ENCODE measurements around the gene BCL2A1.
"Not testable (repeated sequence)": the region's sequence is repeated elsewhere in the genome, so short reads cannot be mapped to it uniquely, and the experiment has no call there.

Gene BCL2A1

DNA sequence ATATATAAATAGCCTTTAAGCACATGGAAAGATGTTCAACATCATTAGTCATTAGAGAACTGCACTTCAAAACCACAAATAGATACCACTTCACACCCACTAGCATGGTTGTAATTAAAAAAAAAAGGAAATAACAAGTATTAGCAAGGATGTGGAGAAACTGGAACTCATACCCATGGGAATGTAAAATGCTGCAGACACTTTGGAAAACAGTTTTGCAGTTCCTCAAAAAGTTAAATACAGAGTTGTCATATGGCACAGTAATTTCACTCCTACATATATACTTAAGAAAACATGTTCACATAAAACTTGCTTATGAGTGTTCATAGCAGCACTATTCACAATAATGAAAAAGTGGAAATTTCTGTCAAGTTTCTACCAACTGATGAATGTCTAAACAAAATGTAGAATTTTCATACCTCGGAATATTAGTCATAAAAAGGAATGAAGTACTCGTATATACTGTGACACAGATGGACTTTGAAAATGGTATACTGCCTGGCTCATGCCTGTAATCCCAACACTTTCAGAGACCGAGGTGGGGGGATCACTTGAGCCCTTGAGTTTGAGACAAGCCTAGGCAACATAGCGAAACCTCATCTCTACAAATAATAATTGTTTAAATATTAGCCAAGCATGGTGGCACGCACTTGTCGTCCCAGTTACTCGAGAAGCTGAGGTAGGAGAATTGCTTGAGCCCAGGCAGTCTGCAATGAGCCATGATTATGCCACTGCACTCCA is 28.1 kb downstream of the BCL2A1 start:
- TF ChIP-seq, protein P1, sequence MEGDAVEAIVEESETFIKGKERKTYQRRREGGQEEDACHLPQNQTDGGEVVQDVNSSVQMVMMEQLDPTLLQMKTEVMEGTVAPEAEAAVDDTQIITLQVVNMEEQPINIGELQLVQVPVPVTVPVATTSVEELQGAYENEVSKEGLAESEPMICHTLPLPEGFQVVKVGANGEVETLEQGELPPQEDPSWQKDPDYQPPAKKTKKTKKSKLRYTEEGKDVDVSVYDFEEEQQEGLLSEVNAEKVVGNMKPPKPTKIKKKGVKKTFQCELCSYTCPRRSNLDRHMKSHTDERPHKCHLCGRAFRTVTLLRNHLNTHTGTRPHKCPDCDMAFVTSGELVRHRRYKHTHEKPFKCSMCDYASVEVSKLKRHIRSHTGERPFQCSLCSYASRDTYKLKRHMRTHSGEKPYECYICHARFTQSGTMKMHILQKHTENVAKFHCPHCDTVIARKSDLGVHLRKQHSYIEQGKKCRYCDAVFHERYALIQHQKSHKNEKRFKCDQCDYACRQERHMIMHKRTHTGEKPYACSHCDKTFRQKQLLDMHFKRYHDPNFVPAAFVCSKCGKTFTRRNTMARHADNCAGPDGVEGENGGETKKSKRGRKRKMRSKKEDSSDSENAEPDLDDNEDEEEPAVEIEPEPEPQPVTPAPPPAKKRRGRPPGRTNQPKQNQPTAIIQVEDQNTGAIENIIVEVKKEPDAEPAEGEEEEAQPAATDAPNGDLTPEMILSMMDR (IDR thresholded peaks at IDR 0.05; ENCODE audit: unreplicated experiment in 3 of 3) = no peak
- Mint-ChIP-seq H3K4me1 (no peaks in the 10 kb centered on the region), H3K27me3 (ENCODE audit: low read depth) (peaks cover 11% of the 10 kb centered on the region), H3K36me3 (ENCODE audit: low read depth) (no peaks in the 10 kb centered on the region), H3K4me3 (no peak overlapping the region), H3K27ac (peak overlapping the region; percentile 74 to 95 (median 85)), H3K9me3 (no peaks in the 10 kb centered on the region)

DNA sequence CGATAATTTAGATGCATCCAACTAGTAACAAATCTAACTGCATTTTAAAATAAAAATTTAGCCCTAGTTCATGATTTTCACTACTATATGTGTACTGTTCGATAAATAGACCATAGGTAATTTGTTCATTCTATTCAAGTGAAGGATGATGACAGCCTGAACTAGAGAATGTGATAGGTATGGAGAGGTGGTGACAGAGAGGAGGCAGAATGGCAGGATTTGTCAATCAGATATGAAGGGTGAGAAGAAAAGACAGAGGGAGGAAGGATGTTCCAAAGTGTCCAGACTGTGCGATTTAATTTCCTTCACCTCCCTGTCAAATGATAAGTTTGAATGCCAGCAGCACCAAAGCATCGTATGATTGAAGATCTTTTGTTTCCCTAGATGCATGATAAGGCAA is 31.6 kb downstream of the BCL2A1 start:
- Mint-ChIP-seq H3K36me3 (ENCODE audit: low read depth) (no peaks in the 10 kb centered on the region), H3K9me3 (no peaks in the 10 kb centered on the region), H3K27ac (no peak overlapping the region), H3K4me1 (peaks cover 14% of the 10 kb centered on the region), H3K27me3 (ENCODE audit: low read depth) (peaks cover 8% of the 10 kb centered on the region), H3K4me3 (no peak overlapping the region)
- TF ChIP-seq, protein P1 (IDR thresholded peaks at IDR 0.05; ENCODE audit: unreplicated experiment in 3 of 3) = no peak

DNA sequence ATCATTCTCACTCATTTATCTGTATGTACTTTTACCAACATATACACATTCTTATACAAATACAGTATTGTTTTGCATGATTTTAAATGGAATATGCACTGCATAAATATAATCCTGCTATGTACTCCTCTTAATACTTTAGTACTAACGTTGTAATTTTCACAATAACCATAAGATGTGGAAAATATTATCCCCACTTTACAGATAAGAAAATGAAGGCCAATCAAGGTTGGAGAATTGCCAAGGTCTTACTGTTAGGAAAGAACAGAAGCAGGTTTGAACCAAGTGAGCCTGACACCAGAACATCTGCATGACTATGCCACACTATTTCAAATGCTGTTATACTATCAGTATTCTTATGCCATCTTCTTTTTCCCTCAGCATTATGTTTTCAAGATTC is 32.9 kb downstream of the BCL2A1 start:
- Mint-ChIP-seq H3K27ac (no peak overlapping the region), H3K4me1 (peaks cover 14% of the 10 kb centered on the region), H3K27me3 (ENCODE audit: low read depth) (peaks cover 5% of the 10 kb centered on the region), H3K4me3 (no peak overlapping the region), H3K36me3 (ENCODE audit: low read depth) (no peaks in the 10 kb centered on the region), H3K9me3 (no peaks in the 10 kb centered on the region)
- TF ChIP-seq, protein P1 (IDR thresholded peaks at IDR 0.05; ENCODE audit: unreplicated experiment in 3 of 3) = no peak

DNA sequence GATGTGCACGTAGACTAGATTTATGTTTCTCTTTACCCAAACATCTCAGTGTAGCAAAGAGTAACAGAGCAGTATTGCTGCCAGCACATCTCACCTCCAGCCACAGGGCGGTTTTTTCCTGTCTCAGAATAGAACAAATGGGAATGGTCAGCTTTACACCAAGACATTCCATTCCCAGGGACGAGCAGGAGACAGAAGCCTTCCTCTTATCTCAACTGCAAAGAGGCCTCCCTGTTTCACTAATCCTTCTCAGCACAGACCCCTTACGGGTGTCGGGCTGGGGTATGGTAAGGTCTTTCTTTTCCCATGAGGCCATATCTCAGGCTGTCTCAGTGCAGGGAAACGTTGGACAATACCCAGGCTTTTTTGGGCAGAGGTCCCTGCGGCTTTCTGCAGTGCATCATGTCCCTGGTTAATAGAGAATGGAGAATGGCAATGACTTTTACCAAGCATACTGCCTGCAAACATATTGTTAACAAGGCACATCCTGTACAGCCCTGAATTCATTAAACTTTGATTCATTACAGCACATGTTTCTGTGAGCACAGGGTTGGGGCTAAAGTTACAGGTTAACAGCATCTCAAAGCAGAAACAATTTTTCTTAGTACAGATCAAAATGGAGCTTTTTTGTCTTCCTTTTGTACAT is 35.3 kb downstream of the BCL2A1 start:
- H3K27me3 Mint-ChIP-seq (ENCODE audit: low read depth); H3K36me3 Mint-ChIP-seq (ENCODE audit: low read depth): not testable (repeated sequence)
- H3K27ac Mint-ChIP-seq = peak overlapping the region; percentile 94 to 97 (median 95)

DNA sequence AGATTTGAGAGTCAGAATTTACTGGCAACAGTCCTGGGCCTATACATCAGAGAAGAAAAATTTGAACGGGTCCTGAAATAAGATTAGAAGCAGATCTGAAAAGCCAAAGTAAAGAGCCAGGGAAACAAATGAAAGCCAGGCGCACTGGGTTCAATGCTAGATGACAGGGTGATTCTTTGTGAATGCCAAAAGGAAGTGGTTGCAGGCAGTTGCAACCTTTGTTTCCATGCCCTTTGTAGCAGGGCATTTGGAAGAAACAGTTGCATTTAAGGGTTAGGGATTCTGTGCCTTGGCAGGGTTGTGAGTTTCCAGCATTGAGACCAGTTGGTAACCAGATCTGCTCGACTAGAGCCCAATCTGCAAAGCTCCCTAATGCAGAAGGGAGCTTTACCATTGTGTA is 37.8 kb downstream of the BCL2A1 start:
- TF ChIP-seq, protein P1 (IDR thresholded peaks at IDR 0.05; ENCODE audit: unreplicated experiment in 3 of 3) = no peak
- Mint-ChIP-seq H3K9me3 (peaks cover 3% of the 10 kb centered on the region), H3K27me3 (ENCODE audit: low read depth) (peaks cover 5% of the 10 kb centered on the region), H3K27ac (peak overlapping the region in 1 of 3 experiments; percentile 74), H3K4me3 (no peak overlapping the region), H3K4me1 (peaks cover 14% of the 10 kb centered on the region), H3K36me3 (ENCODE audit: low read depth) (no peaks in the 10 kb centered on the region)

More for the DNA sequence above, 35.3 kb downstream of the BCL2A1 start:
- peaks cover 14% of the 10 kb centered on the region for H3K4me1 Mint-ChIP-seq
- H3K4me3 Mint-ChIP-seq, H3K9me3 Mint-ChIP-seq: not testable (repeated sequence)

DNA sequence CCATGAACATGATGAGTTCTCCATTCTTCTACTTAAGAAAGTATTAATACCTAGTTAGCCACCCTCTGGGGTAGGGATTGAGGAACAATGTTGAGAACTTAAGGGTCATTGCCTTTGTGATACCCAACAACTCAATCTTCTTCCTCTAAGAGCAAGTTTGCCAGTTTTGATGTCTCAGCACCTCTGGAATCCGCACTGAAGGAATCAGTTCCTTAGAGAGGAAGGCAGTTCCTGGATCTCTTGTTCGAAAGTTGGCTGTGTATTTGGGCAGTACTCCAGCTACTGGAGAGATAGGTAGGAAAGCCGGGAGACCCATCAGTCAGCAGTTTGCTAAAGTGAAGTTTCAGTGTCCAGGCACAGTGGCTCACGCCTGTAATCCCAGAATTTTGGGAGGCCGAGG is 38.5 kb downstream of the BCL2A1 start:
- no peak overlapping the region for H3K4me3 Mint-ChIP-seq

More for the DNA sequence above, 38.5 kb downstream of the BCL2A1 start:
- Mint-ChIP-seq H3K27me3 (ENCODE audit: low read depth) (peaks cover 5% of the 10 kb centered on the region), H3K27ac (no peak overlapping the region), H3K4me1 (peaks cover 14% of the 10 kb centered on the region), H3K9me3 (peaks cover 3% of the 10 kb centered on the region), H3K36me3 (ENCODE audit: low read depth) (no peaks in the 10 kb centered on the region)
- TF ChIP-seq, protein P1 (IDR thresholded peaks at IDR 0.05; ENCODE audit: unreplicated experiment in 3 of 3) = no peak
